ENCODE results near the gene RARS2.

Gene RARS2

GRCh38 chr6:87590990-87591389 lies 1.2 kb upstream of the RARS2 start:
- no peaks in the 10 kb centered on the region for H3K9me3 Mint-ChIP-seq
- H3K27ac Mint-ChIP-seq, result peak overlapping the region; percentile 91
- peak overlapping the region; percentile 98 for H3K4me3 Mint-ChIP-seq
- H3K27me3 Mint-ChIP-seq, result no peaks in the 10 kb centered on the region
- H3K36me3 Mint-ChIP-seq (ENCODE audit: low read depth), result peaks cover 35% of the 10 kb centered on the region
- peaks cover 58% of the 10 kb centered on the region for H3K4me1 Mint-ChIP-seq (ENCODE audit: low read depth)

DNA sequence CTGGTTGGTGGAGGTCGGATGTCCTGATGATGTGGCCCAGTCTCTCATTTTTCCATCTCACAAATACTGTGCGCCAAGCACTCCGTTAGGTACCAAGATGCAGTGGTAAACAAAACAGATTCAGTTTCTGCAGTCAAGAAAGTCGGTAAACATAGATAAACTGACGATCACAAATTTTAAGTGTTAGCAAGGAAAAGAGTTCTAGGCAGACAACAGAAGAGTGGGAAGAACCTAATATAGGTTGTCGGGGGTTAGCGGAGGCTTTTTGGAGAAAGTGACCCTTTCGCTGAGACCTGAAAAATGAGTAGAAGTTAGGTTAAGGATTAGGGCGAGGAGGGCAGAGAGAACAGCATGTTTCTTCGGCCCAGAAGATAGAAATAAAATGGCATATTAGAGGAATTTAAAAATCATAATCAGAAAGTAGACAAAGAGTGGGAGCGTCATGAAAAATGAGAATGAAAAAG lies 662 bp upstream of the RARS2 start:
- H3K4me1 Mint-ChIP-seq (ENCODE audit: low read depth), result peaks cover 62% of the 10 kb centered on the region
- H3K4me3 Mint-ChIP-seq, result peak overlapping the region; percentile 98
- H3K9me3 Mint-ChIP-seq, result no peaks in the 10 kb centered on the region
- no peaks in the 10 kb centered on the region for H3K27me3 Mint-ChIP-seq
- peaks cover 36% of the 10 kb centered on the region for H3K36me3 Mint-ChIP-seq (ENCODE audit: low read depth)
- peak overlapping the region; percentile 91 for H3K27ac Mint-ChIP-seq

DNA sequence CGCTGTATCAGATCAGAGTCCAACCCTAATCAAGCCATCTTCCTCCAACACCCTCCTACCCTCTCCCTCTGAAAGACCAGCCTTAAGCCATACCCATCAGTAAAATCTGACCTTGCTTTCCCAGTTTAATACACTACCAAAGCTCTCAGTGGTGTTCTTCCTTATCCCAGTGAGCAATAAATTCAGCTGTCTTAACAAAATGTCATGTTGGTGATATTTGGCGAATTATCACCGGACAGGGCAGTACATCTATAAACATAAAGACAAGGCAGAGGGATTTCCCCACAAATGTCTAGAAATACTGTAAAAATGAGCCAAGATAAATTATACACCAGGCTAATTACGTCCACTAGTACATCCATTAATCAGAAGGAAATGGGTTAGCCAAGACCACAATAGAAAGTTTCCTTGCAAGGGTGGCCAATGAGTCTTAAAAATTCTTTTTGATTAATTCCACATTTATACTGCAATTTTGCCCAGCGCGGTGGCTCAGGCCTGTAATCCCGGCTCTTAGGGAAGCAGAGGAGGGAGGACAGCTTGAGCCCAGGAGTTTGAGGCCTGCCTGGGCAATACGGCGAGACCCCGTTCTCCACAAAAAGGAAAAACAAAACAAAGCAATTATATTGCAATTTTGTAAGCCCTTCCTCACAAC lies 905 bp downstream of the RARS2 start:
- Mint-ChIP-seq H3K4me1 (ENCODE audit: low read depth) (peaks cover 66% of the 10 kb centered on the region), H3K9me3 (no peaks in the 10 kb centered on the region), H3K27ac (peak overlapping the region; percentile 91), H3K4me3 (peak overlapping the region; percentile 98), H3K36me3 (ENCODE audit: low read depth) (peaks cover 42% of the 10 kb centered on the region), H3K27me3 (no peaks in the 10 kb centered on the region)

GRCh38 chr6:87586371-87587077 lies 3.3 kb downstream of the RARS2 start:
- Mint-ChIP-seq H3K4me1 (ENCODE audit: low read depth) (peaks cover 60% of the 10 kb centered on the region), H3K9me3 (no peaks in the 10 kb centered on the region), H3K27me3 (no peaks in the 10 kb centered on the region), H3K36me3 (ENCODE audit: low read depth) (peaks cover 57% of the 10 kb centered on the region), H3K4me3 (no peak overlapping the region), H3K27ac (no peak overlapping the region)

- Mint-ChIP-seq H3K27ac (no peak overlapping the region), H3K9me3 (no peaks in the 10 kb centered on the region), H3K4me3 (no peak overlapping the region), H3K27me3 (no peaks in the 10 kb centered on the region), H3K36me3 (ENCODE audit: low read depth) (peaks cover 68% of the 10 kb centered on the region), H3K4me1 (ENCODE audit: low read depth) (peaks cover 37% of the 10 kb centered on the region)
Observed at GRCh38 chr6:87583822-87584221, 6.0 kb downstream of the RARS2 start.

DNA sequence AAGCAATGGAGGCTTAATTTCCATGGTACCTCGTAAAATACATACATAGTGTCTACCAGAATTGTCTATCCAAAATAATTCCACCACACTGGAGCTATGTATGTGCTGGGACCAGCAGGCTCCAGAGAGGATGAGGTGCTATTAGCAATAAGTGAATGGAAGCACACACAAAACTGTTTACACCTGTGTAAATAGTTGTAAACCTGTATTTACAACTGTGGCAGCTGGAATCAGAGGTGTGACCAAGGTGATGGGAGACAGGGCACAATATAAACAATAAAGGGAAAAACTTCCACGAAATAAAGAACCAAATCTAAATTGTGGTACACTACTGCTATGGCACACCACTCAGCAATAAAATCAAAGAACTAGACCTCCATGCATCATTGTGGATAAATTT lies 14.4 kb downstream of the RARS2 start:
- Mint-ChIP-seq H3K36me3 (ENCODE audit: low read depth) (peaks cover 56% of the 10 kb centered on the region), H3K27me3 (no peaks in the 10 kb centered on the region), H3K4me3 (no peak overlapping the region), H3K4me1 (ENCODE audit: low read depth) (peaks cover 47% of the 10 kb centered on the region), H3K27ac (no peak overlapping the region), H3K9me3 (no peaks in the 10 kb centered on the region)

DNA sequence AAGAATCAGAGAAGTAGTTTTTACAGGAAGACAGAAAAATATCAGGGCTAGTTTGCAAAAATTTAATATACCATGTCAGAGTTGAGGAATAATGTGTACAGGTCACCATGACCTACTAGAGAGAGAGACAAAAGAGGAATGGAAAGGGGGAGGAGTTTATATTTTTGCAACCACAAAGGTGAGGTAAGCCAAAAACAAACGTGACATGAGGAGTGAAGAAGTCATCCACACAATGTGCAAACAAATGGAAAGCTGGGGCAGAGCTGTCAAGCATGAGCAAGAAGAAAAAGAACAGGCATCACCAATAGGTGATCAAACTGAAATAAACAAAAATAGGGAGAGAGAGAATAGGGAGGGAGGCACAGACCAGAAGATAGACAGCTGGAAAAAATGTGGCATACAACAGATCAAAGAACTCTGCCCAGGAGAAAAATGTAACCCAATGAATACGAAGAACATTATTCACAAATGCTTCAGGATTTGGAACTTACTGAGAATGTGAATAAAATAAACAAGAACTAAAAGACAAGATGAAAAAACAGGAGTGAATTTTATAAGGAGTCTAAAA lies 15.5 kb downstream of the RARS2 start:
- Mint-ChIP-seq H3K27me3 (no peaks in the 10 kb centered on the region), H3K4me1 (ENCODE audit: low read depth) (peaks cover 47% of the 10 kb centered on the region), H3K4me3 (no peak overlapping the region), H3K9me3 (no peaks in the 10 kb centered on the region), H3K27ac (no peak overlapping the region), H3K36me3 (ENCODE audit: low read depth) (peaks cover 48% of the 10 kb centered on the region)

GRCh38 chr6:87573307-87574024 lies 16.3 kb downstream of the RARS2 start:
- peak overlapping the region; percentile 12 for H3K27ac Mint-ChIP-seq

GRCh38 chr6:87572883-87573282 lies 16.9 kb downstream of the RARS2 start:
- Mint-ChIP-seq H3K4me3 (no peak overlapping the region), H3K27me3 (no peaks in the 10 kb centered on the region), H3K36me3 (ENCODE audit: low read depth) (peaks cover 53% of the 10 kb centered on the region), H3K4me1 (ENCODE audit: low read depth) (peaks cover 47% of the 10 kb centered on the region), H3K27ac (peak overlapping the region; percentile 12), H3K9me3 (no peaks in the 10 kb centered on the region)

More at GRCh38 chr6:87573307-87574024, 16.3 kb downstream of the RARS2 start:
- H3K27me3 Mint-ChIP-seq, result no peaks in the 10 kb centered on the region
- peaks cover 47% of the 10 kb centered on the region for H3K4me1 Mint-ChIP-seq (ENCODE audit: low read depth)
- no peak overlapping the region for H3K4me3 Mint-ChIP-seq
- H3K36me3 Mint-ChIP-seq (ENCODE audit: low read depth), result peaks cover 52% of the 10 kb centered on the region
- H3K9me3 Mint-ChIP-seq, result no peaks in the 10 kb centered on the region

DNA sequence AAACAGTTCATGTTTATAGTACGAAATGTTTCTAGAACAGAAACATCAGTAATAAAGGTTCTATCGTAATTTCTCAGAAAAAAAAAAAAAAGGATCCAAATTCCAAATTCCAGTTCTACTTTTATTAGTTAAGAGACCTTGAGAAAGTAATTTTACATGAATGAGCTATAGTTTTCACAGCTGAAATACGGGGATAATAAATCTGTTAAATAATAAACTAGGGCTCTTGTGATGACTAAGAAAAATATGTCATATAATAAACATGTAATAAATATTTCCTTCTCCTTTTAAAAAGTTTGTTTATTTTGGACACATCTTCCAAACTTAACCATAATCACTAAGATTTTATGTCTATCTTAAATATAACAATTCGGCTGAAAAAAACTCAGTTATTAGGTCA lies 17.8 kb downstream of the RARS2 start:
- Mint-ChIP-seq H3K9me3 (no peaks in the 10 kb centered on the region), H3K27ac (no peak overlapping the region), H3K4me1 (ENCODE audit: low read depth) (peaks cover 47% of the 10 kb centered on the region), H3K4me3 (no peak overlapping the region), H3K36me3 (ENCODE audit: low read depth) (peaks cover 48% of the 10 kb centered on the region), H3K27me3 (no peaks in the 10 kb centered on the region)

DNA sequence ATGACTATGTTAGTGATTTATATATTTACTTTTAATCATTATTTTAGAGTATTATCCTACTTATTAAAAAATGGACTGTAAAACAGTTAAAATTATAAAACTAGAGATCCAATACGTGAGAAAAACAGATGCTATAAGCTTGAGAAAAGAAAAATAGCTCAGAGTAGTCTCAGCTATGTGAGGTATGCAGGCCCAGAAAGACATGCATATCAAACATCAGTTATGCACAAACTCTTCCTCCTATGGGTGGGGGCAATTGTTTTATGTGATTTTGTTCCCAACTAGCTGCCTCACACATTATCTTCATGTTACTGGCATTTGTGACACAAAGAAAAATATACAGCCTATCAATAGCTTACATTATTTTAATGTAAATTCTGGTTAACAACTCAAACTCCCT lies 28.8 kb downstream of the RARS2 start:
- Mint-ChIP-seq H3K27ac (no peak overlapping the region), H3K4me1 (ENCODE audit: low read depth) (no peaks in the 10 kb centered on the region), H3K36me3 (ENCODE audit: low read depth) (peaks cover 50% of the 10 kb centered on the region), H3K9me3 (no peaks in the 10 kb centered on the region), H3K4me3 (no peak overlapping the region), H3K27me3 (no peaks in the 10 kb centered on the region)

- Mint-ChIP-seq H3K27me3 (no peaks in the 10 kb centered on the region), H3K27ac (no peak overlapping the region), H3K4me3 (no peak overlapping the region), H3K36me3 (ENCODE audit: low read depth) (peaks cover 59% of the 10 kb centered on the region), H3K9me3 (no peaks in the 10 kb centered on the region), H3K4me1 (ENCODE audit: low read depth) (no peaks in the 10 kb centered on the region)
Observed at GRCh38 chr6:87558446-87558845, 31.3 kb downstream of the RARS2 start.

- no peaks in the 10 kb centered on the region for H3K4me1 Mint-ChIP-seq (ENCODE audit: low read depth)
- no peaks in the 10 kb centered on the region for H3K27me3 Mint-ChIP-seq
- H3K9me3 Mint-ChIP-seq, result no peaks in the 10 kb centered on the region
- no peak overlapping the region for H3K4me3 Mint-ChIP-seq
- H3K27ac Mint-ChIP-seq, result no peak overlapping the region
- peaks cover 58% of the 10 kb centered on the region for H3K36me3 Mint-ChIP-seq (ENCODE audit: low read depth)
Observed at GRCh38 chr6:87555506-87555905, 34.3 kb downstream of the RARS2 start.

- Mint-ChIP-seq H3K27me3 (no peaks in the 10 kb centered on the region), H3K4me3 (no peak overlapping the region), H3K9me3 (no peaks in the 10 kb centered on the region), H3K4me1 (ENCODE audit: low read depth) (no peaks in the 10 kb centered on the region), H3K36me3 (ENCODE audit: low read depth) (peaks cover 72% of the 10 kb centered on the region), H3K27ac (no peak overlapping the region)
Observed at GRCh38 chr6:87553159-87553765, 36.5 kb downstream of the RARS2 start.

Measured in stimulated activated naive CD8-positive, alpha-beta T cell treated with anti-CD3 and anti-CD28 coated beads, Interleukin-15, Interleukin-2, amounts not matched to agents 100 ng/mL and 50 ng/mL, for 24 hours (primary cell).